Lung (tissue), 12 donors: Measurements from ENCODE around the gene CHRDL2. TPM values are rescaled to one million over a fixed set of nuclear protein-coding genes. Genes with fewer than 3 reads are reported as not detected.

Experiments used
- ATAC-seq: fragments of 200-7000 bp; cut with Tn5 transposase; one replicate; pipeline ENCODE4 v1.9.1; 2020; ENCODE audit warnings: moderate number of reproducible peaks; ENCODE audit not compliant: insufficient read depth, low FRiP score
- DNase-seq, 3 donors: peaks; one replicate each; pipeline ENCODE4 v3.0.0-alpha.2; 2013 to 2017
- H3K27ac ChIP-seq, 2 donors: one replicate each; pipeline ENCODE4 v1.5.1; 2013; ENCODE audit warnings: mild to moderate bottlenecking in 2 of 2, moderate library complexity in 2 of 2, control low read depth in 1 of 2, inconsistent platforms in 1 of 2, low read depth in 1 of 2, low read length in 1 of 2
- H3K27me3 ChIP-seq, 3 donors: one replicate each; pipeline ENCODE4 v1.5.1; 2013; ENCODE audit warnings: low read length in 2 of 3; ENCODE audit not compliant: control insufficient read depth in 3 of 3, insufficient read depth in 3 of 3
- H3K36me3 ChIP-seq, 4 donors: one replicate each; pipeline ENCODE4 v1.5.1; 2013; ENCODE audit warnings: low read length in 4 of 4, mild to moderate bottlenecking in 1 of 4, moderate library complexity in 1 of 4; ENCODE audit not compliant: control insufficient read depth in 4 of 4, insufficient read depth in 4 of 4
- H3K4me1 ChIP-seq, 5 donors: one replicate each; pipeline ENCODE4 v1.5.1; 2013; ENCODE audit warnings: low read length in 5 of 5, mild to moderate bottlenecking in 2 of 5, moderate library complexity in 1 of 5; ENCODE audit not compliant: control insufficient read depth in 5 of 5, insufficient read depth in 5 of 5
- H3K4me3 ChIP-seq: one replicate; pipeline ENCODE4 v1.5.1; 2013; ENCODE audit warnings: mild to moderate bottlenecking, control low read depth, moderate library complexity
- H3K9ac ChIP-seq, 2 donors: one replicate each; pipeline ENCODE4 v1.5.1; 2013; ENCODE audit warnings: low read length in 2 of 2, control low read depth in 1 of 2; ENCODE audit not compliant: insufficient read depth in 1 of 2
- H3K9me3 ChIP-seq, 4 donors: one replicate each; pipeline ENCODE4 v1.5.1; 2013; ENCODE audit warnings: low read length in 3 of 4, mild to moderate bottlenecking in 1 of 4, moderate library complexity in 1 of 4; ENCODE audit not compliant: control insufficient read depth in 4 of 4, insufficient read depth in 3 of 4
- CTCF ChIP-seq: IDR thresholded peaks from 2 replicates; pipeline ENCODE4 v1.5.1; 2012; ENCODE audit warnings: mild to moderate bottlenecking; ENCODE audit errors: control extremely low read depth, extremely low read depth
- WGBS, 2 donors: extraction: QIAGEN DNeasy Blood & Tissue Kit; methylation state at CpG; one replicate each; pipeline ENCODE4 v1.1.7; 2013; 5-methylcytosine and 5-hydroxymethylcytosine counted together
- polyA plus RNA-seq, 2 donors: library from polyadenylated mRNA; stranded (reverse); fragments of 200-250 nt; gene quantifications; one replicate each; pipeline ENCODE4 v1.2.1, GENCODE V29; 2013
- total RNA-seq, 2 donors: library from RNA; depleted of rRNA in 1 of 2; stranded (reverse); fragments of >200 nt in 1 of 2; gene quantifications; one replicate each; pipeline ENCODE4 v1.2.1, GENCODE V29; 2014 to 2021
- donor health status: control.
- donor health status: control.
- donor health status: Bipolar disorder and iron deficiency.
- donor health status: healthy.
- donor health status: DM: yes; HTN: yes; CAD: no.

The CHRDL2 gene
- total and polyA plus RNA-seq, 4 donors, result 1.7 to 5.9 (median 4.8) TPM

DNA sequence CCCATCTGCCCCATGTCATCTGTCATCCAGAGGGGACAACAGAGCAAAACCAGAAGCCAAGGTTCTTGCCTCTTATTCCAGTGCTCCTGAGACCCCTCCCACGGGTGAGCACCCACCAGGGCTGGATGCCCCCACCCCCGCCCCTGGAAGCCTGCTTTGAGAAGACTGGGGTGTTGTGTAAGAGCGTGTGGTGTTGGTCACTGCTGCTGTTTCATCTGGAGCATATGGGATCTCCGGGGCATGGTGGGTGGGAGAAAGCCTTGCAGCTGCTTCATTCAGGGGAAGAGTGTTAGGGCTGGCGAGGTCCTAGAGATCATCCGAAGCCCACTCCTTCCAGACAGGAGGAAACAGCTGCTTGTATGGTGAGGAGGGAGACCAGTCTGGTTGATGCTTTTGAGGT, 54.1 kb downstream of the CHRDL2 start:
- TF ChIP-seq CTCF, result no peak
- DNase-seq, result peak in 1 of 3 donors; percentile 9

DNA sequence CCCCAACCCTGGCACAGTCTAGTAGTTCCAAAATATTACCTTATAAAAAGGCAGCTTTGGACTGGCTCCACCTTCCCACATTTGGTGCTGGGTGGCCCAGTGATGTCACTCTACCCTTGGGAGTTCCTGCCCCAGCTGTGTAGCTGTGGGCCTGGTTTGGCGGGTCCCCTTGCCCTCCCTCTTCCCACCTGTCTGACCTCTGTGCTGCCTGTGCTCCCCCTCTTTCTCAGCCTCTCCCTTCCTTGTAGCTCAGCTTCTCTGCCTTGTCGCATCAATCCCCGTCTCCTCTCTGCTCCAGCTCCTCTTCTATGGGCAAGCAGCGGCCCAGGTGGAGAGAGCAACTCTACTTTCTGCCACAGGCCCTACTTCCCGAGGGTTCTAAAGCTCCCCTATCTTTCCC, 54.6 kb downstream of the CHRDL2 start:
- Histone ChIP-seq H3K27ac (no peak overlapping the region), H3K27me3 (no peaks in the 10 kb centered on the region), H3K4me3 (no peak overlapping the region), H3K9me3 (peaks cover 0 to 3% (median under 1%) of the 10 kb centered on the region in 4 donors), H3K4me1 (peaks cover 0 to 7% (median 0%) of the 10 kb centered on the region in 5 donors), H3K9ac (no peak overlapping the region), H3K36me3 (no peaks in the 10 kb centered on the region)
- 89 to 92% methylated on average over 5 of the region's 5 CpGs for WGBS, 2 donors
- DNase-seq (no peak), ATAC-seq (no peak)
- TF ChIP-seq CTCF, result no peak

More for the DNA sequence above, 54.1 kb downstream of the CHRDL2 start:
- Histone ChIP-seq H3K4me3 (no peak overlapping the region), H3K9ac (no peak overlapping the region), H3K36me3 (no peaks in the 10 kb centered on the region), H3K9me3 (peaks cover 0 to 3% (median under 1%) of the 10 kb centered on the region in 4 donors), H3K27me3 (no peaks in the 10 kb centered on the region), H3K27ac (no peak overlapping the region), H3K4me1 (peaks cover 0 to 7% (median 0%) of the 10 kb centered on the region in 5 donors)
- no peak for ATAC-seq
- 80 to 85% methylated on average over 6 of the region's 6 CpGs for WGBS, 2 donors

- no peak for ATAC-seq
- no peak for TF ChIP-seq CTCF
- WGBS, 2 donors, result 91 to 93% methylated on average over 3 of the region's 3 CpGs
Observed at GRCh38 chr11:74675761-74676160, 55.5 kb downstream of the CHRDL2 start.

More at GRCh38 chr11:74675761-74676160, 55.5 kb downstream of the CHRDL2 start:
- DNase-seq, result no peak
- no peak overlapping the region for H3K4me3 ChIP-seq
- no peak overlapping the region for H3K27ac ChIP-seq
- no peaks in the 10 kb centered on the region for H3K36me3 ChIP-seq
- peaks cover 0 to 3% (median under 1%) of the 10 kb centered on the region in 4 donors for H3K9me3 ChIP-seq
- no peak overlapping the region for H3K9ac ChIP-seq
- no peaks in the 10 kb centered on the region for H3K27me3 ChIP-seq
- H3K4me1 ChIP-seq, result peaks cover 0 to 7% (median 0%) of the 10 kb centered on the region in 5 donors
